Mammary epithelial cell (primary cell): Measurements from ENCODE around the gene HBA2.

Experiments used
- EZH2 ChIP-seq: IDR thresholded peaks from 2 replicates; pipeline ENCODE4 v1.6.1; 2012; ENCODE audit warnings: low read length, inconsistent platforms, borderline replicate concordance
- TF ChIP-seq, protein P1 (sequence below), 2 donors: IDR thresholded peaks in 1 of 2; conservative IDR thresholded peaks in 1 of 2; 2 replicates each; pipeline ENCODE4 v1.5.1; 2011 to 2012; ENCODE audit warnings: inconsistent platforms in 2 of 2, low read length in 2 of 2, mild to moderate bottlenecking in 2 of 2, control low read depth in 1 of 2, low read depth in 1 of 2; ENCODE audit not compliant: insufficient read depth in 1 of 2; ENCODE audit errors: extremely low read depth in 1 of 2

DNA sequence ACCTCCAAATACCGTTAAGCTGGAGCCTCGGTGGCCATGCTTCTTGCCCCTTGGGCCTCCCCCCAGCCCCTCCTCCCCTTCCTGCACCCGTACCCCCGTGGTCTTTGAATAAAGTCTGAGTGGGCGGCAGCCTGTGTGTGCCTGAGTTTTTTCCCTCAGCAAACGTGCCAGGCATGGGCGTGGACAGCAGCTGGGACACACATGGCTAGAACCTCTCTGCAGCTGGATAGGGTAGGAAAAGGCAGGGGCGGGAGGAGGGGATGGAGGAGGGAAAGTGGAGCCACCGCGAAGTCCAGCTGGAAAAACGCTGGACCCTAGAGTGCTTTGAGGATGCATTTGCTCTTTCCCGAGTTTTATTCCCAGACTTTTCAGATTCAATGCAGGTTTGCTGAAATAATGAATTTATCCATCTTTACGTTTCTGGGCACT lies 4.7 kb downstream of the HBA2 start:
- TF ChIP-seq, protein P1, sequence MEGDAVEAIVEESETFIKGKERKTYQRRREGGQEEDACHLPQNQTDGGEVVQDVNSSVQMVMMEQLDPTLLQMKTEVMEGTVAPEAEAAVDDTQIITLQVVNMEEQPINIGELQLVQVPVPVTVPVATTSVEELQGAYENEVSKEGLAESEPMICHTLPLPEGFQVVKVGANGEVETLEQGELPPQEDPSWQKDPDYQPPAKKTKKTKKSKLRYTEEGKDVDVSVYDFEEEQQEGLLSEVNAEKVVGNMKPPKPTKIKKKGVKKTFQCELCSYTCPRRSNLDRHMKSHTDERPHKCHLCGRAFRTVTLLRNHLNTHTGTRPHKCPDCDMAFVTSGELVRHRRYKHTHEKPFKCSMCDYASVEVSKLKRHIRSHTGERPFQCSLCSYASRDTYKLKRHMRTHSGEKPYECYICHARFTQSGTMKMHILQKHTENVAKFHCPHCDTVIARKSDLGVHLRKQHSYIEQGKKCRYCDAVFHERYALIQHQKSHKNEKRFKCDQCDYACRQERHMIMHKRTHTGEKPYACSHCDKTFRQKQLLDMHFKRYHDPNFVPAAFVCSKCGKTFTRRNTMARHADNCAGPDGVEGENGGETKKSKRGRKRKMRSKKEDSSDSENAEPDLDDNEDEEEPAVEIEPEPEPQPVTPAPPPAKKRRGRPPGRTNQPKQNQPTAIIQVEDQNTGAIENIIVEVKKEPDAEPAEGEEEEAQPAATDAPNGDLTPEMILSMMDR (conservative IDR thresholded peaks at IDR 0.05 in 1 of 2, IDR thresholded peaks at IDR 0.05 in 1 of 2; ENCODE audit: extremely low read depth in 1 of 2, insufficient read depth in 1 of 2, low read depth in 1 of 2, low read length in 2 of 2), result no peak
- TF ChIP-seq EZH2, result no peak
